Measurements from ENCODE around the gene GTPBP2. TPM values are rescaled to one million over a fixed set of nuclear protein-coding genes. Genes with fewer than 3 reads are reported as not detected.

Gene GTPBP2
- total RNA-seq, 1 experiment from 2014 or later: 72.2 TPM

DNA sequence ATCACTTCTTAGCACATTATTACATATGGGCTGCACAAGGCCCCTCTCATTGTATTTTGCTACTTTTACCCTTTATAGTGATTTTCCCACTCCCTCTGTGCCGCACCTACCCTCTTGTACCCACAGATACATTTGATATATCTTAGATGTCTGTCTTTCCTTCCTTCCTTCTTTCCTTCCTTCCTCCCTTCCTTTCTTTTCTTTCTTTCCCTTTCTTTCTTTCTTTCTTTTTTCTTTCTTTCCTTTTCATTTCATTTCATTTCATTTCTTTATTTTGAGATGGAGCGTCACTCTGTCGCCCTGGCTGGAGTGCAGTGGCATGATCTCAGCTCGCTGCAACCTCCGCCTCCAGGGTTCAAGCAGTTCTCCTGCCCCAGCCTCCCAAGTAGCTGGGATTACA, 40.9 kb downstream of the GTPBP2 start:
- no peaks in the 10 kb centered on the region for H3K27me3 Mint-ChIP-seq (ENCODE audit: low read depth)
- no peak overlapping the region for H2BK20ac ChIP-seq (ENCODE audit: low read depth, low read length, poor library complexity, severe bottlenecking)
- H3K27me3 ChIP-seq (ENCODE audit: insufficient read depth, low read length): no peaks in the 10 kb centered on the region
- no peak overlapping the region for H2BK120ac ChIP-seq (ENCODE audit: low read depth, low read length, poor library complexity, severe bottlenecking)
- no peak overlapping the region for H2AK5ac ChIP-seq (ENCODE audit: insufficient read length, low read length)
- no peaks in the 10 kb centered on the region for H3K79me2 ChIP-seq (ENCODE audit: insufficient read depth, low read length)
- no CpG with 5 or more reads among the region's 5 CpGs for WGBS (ENCODE audit: extremely low coverage, insufficient read length, low lambda C conversion rate)
- H3K9me3 ChIP-seq (ENCODE audit: control insufficient read depth, low read depth, low read length): no peaks in the 10 kb centered on the region
- no peak overlapping the region for H3K4ac ChIP-seq (ENCODE audit: low read depth, low read length)
- no peak overlapping the region for H3K18ac ChIP-seq (ENCODE audit: insufficient read length, low read depth, low read length)
- no peak overlapping the region for H2BK15ac ChIP-seq (ENCODE audit: low read depth, low read length)
- H3K27ac Mint-ChIP-seq: no peak overlapping the region
- no peaks in the 10 kb centered on the region for H4K20me1 ChIP-seq (ENCODE audit: control insufficient read depth, insufficient read depth, insufficient read length)
- H3K23me2 ChIP-seq (ENCODE audit: insufficient read length, low read depth, low read length, poor library complexity, severe bottlenecking): no peaks in the 10 kb centered on the region
- H2BK12ac ChIP-seq (ENCODE audit: insufficient read length, low read depth, low read length): no peak overlapping the region
- no peak overlapping the region for H4K8ac ChIP-seq (replicated peaks; ENCODE audit: insufficient read length, low read depth, low read length)
- H2AFZ ChIP-seq (ENCODE audit: low read length): no peak overlapping the region
- H3K56ac ChIP-seq (ENCODE audit: insufficient read length, low read depth, low read length): no peak overlapping the region
- no peak overlapping the region for H3K9ac ChIP-seq (ENCODE audit: extremely low read depth, insufficient read length, low read length)
- no peak overlapping the region for H3K23ac ChIP-seq (ENCODE audit: insufficient read length, low read depth, low read length)
- H4K91ac ChIP-seq (ENCODE audit: insufficient read length, low read depth, low read length): no peak overlapping the region
- no peak overlapping the region for H4K5ac ChIP-seq (ENCODE audit: insufficient read length, low read depth, low read length)
- no peaks in the 10 kb centered on the region for H3K79me1 ChIP-seq (ENCODE audit: insufficient read depth, low read depth, low read length, poor library complexity, severe bottlenecking)
- H3K9me3 Mint-ChIP-seq: no peaks in the 10 kb centered on the region
- H3K4me3 Mint-ChIP-seq: no peak overlapping the region; a peak in 1 of 5 replicates
- H2BK5ac ChIP-seq (ENCODE audit: insufficient read length, low read length): no peak overlapping the region
- peaks cover 0 to 71% (median 43%) of the 10 kb centered on the region in 3 experiments; a peak in 5 of 7 replicates for H3K36me3 Mint-ChIP-seq (ENCODE audit: insufficient read depth in 1 of 3, low read depth in 3 of 3)
- no peak for DNase-seq
- H3T11ph ChIP-seq (ENCODE audit: low read length): no peak overlapping the region
- H3K27ac ChIP-seq (ENCODE audit: insufficient read length, low read depth, low read length): no peak overlapping the region
- no peaks in the 10 kb centered on the region for H3K4me1 ChIP-seq (ENCODE audit: insufficient read depth, low read length)
- no peak overlapping the region for H3K4me2 ChIP-seq (ENCODE audit: insufficient read depth, insufficient read length, low read length)
- H3K4me1 Mint-ChIP-seq: no peaks in the 10 kb centered on the region
- TF ChIP-seq, protein P1, sequence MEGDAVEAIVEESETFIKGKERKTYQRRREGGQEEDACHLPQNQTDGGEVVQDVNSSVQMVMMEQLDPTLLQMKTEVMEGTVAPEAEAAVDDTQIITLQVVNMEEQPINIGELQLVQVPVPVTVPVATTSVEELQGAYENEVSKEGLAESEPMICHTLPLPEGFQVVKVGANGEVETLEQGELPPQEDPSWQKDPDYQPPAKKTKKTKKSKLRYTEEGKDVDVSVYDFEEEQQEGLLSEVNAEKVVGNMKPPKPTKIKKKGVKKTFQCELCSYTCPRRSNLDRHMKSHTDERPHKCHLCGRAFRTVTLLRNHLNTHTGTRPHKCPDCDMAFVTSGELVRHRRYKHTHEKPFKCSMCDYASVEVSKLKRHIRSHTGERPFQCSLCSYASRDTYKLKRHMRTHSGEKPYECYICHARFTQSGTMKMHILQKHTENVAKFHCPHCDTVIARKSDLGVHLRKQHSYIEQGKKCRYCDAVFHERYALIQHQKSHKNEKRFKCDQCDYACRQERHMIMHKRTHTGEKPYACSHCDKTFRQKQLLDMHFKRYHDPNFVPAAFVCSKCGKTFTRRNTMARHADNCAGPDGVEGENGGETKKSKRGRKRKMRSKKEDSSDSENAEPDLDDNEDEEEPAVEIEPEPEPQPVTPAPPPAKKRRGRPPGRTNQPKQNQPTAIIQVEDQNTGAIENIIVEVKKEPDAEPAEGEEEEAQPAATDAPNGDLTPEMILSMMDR (conservative IDR thresholded peaks at IDR 0.05): no peak
- H3K14ac ChIP-seq (ENCODE audit: insufficient read depth, low read length): no peak overlapping the region
